Activated CD4-positive, alpha-beta T cell treated with anti-CD3 and anti-CD28 coated beads for 1 hour (primary cell): ENCODE results near the gene ZFP64.
"Not testable (repeated sequence)": the region's sequence is repeated elsewhere in the genome, so short reads cannot be mapped to it uniquely, and the experiment has no call there.

Source experiments
- DNase-seq: peaks from one replicate; pipeline ENCODE4 v3.0.0-alpha.2; 2020

Gene ZFP64

GRCh38 chr20:52201395-52201794 is 9.8 kb upstream of the ZFP64 start:
- no peak for DNase-seq

- no peak for DNase-seq
These were observed 9.3 kb upstream of the ZFP64 start for GRCh38 chr20:52200870-52201269.

- DNase-seq, result no peak
These were observed 5.3 kb upstream of the ZFP64 start for GRCh38 chr20:52196845-52197244.

GRCh38 chr20:52193886-52194545 is 2.4 kb upstream of the ZFP64 start:
- DNase-seq, result no peak

GRCh38 chr20:52193133-52193532 is 1.6 kb upstream of the ZFP64 start:
- DNase-seq, result no peak

GRCh38 chr20:52192719-52193007 is 1.1 kb upstream of the ZFP64 start:
- DNase-seq, result not testable (repeated sequence)

- no peak for DNase-seq
These were observed 538 bp upstream of the ZFP64 start for GRCh38 chr20:52191916-52192718.

- DNase-seq, result peak; percentile 12
These were observed 995 bp downstream of the ZFP64 start for GRCh38 chr20:52190437-52191131.

GRCh38 chr20:52181766-52182165 is 9.8 kb downstream of the ZFP64 start:
- no peak for DNase-seq

GRCh38 chr20:52180180-52180840 is 11.3 kb downstream of the ZFP64 start:
- no peak for DNase-seq

GRCh38 chr20:52179331-52180179 is 12.0 kb downstream of the ZFP64 start:
- DNase-seq, result no peak

GRCh38 chr20:52178691-52179090 is 12.9 kb downstream of the ZFP64 start:
- no peak for DNase-seq

- DNase-seq, result no peak
These were observed 15.7 kb downstream of the ZFP64 start for GRCh38 chr20:52175840-52176239.

- DNase-seq, result no peak
These were observed 19.1 kb downstream of the ZFP64 start for GRCh38 chr20:52172392-52173047.

GRCh38 chr20:52171025-52171424 is 20.6 kb downstream of the ZFP64 start:
- DNase-seq, result no peak

- no peak for DNase-seq
These were observed 23.5 kb downstream of the ZFP64 start for GRCh38 chr20:52168116-52168515.

- no peak for DNase-seq
These were observed 24.2 kb downstream of the ZFP64 start for GRCh38 chr20:52167232-52167840.

GRCh38 chr20:52166150-52166549 is 25.4 kb downstream of the ZFP64 start:
- DNase-seq, result no peak

GRCh38 chr20:52160621-52161204 is 30.9 kb downstream of the ZFP64 start:
- DNase-seq, result no peak

GRCh38 chr20:52160049-52160570 is 31.5 kb downstream of the ZFP64 start:
- DNase-seq, result no peak

- no peak for DNase-seq
These were observed 37.0 kb downstream of the ZFP64 start for GRCh38 chr20:52154575-52154974.
